Hematopoietic multipotent progenitor cell (in vitro differentiated cells): ENCODE data around the gene DNAH10. TPM values are rescaled to one million over a fixed set of nuclear protein-coding genes. Genes with fewer than 3 reads are reported as not detected.
"Not testable (repeated sequence)": the region's sequence is repeated elsewhere in the genome, so short reads cannot be mapped to it uniquely, and the experiment has no call there.

Source experiments
- DNase-seq, 3 donors: peaks; one replicate each; pipeline ENCODE4 v3.0.0-alpha.2; 2011 to 2015; ENCODE audit warnings: low read depth in 2 of 3, low spot score in 2 of 3
- total RNA-seq: library from RNA; depleted of rRNA; stranded (reverse); fragments of >200 nt; gene quantifications from one replicate; pipeline ENCODE4 v1.2.3, GENCODE V29; 2012

Gene DNAH10
- total RNA-seq, 1 donor, result 1.3 TPM

GRCh38 chr12:123942911-123943648 lies 181.0 kb downstream of the DNAH10 start:
- DNase-seq, result no peak

- DNase-seq, result no peak
Observed at GRCh38 chr12:123943816-123944215, 181.7 kb downstream of the DNAH10 start.

GRCh38 chr12:123944696-123945095 lies 182.6 kb downstream of the DNAH10 start:
- no peak for DNase-seq

- DNase-seq, result no peak
Observed at GRCh38 chr12:123945287-123946151, 183.4 kb downstream of the DNAH10 start.

- DNase-seq, result no peak
Observed at GRCh38 chr12:123946152-123946515, 184.0 kb downstream of the DNAH10 start.

- DNase-seq, result not testable (repeated sequence)
Observed at GRCh38 chr12:123946516-123947505, 184.7 kb downstream of the DNAH10 start.

GRCh38 chr12:123947531-123947930 lies 185.4 kb downstream of the DNAH10 start:
- DNase-seq, result not testable (repeated sequence)

GRCh38 chr12:123948401-123948795 lies 186.3 kb downstream of the DNAH10 start:
- DNase-seq, result no peak

GRCh38 chr12:123948796-123949769 lies 187.0 kb downstream of the DNAH10 start:
- DNase-seq, result no peak

GRCh38 chr12:123949770-123950165 lies 187.7 kb downstream of the DNAH10 start:
- DNase-seq, result no peak

GRCh38 chr12:123950476-123951349 lies 188.6 kb downstream of the DNAH10 start:
- DNase-seq, result no peak

GRCh38 chr12:123951467-123951866 lies 189.4 kb downstream of the DNAH10 start:
- DNase-seq, result no peak

GRCh38 chr12:123952037-123952436 lies 189.9 kb downstream of the DNAH10 start:
- DNase-seq, result no peak

- DNase-seq, result no peak
Observed at GRCh38 chr12:123954647-123955350, 192.7 kb downstream of the DNAH10 start.

- DNase-seq, result no peak
Observed at GRCh38 chr12:123956249-123956648, 194.1 kb downstream of the DNAH10 start.

GRCh38 chr12:123957196-123957595 lies 195.1 kb downstream of the DNAH10 start:
- DNase-seq, result no peak

GRCh38 chr12:123958462-123958861 lies 196.4 kb downstream of the DNAH10 start:
- DNase-seq, result no peak

GRCh38 chr12:123958876-123959275 lies 196.8 kb downstream of the DNAH10 start:
- DNase-seq, result no peak
